HG02642 (cell line): ENCODE data around the gene ACER3.
"Not testable (repeated sequence)": the region's sequence is repeated elsewhere in the genome, so short reads cannot be mapped to it uniquely, and the experiment has no call there.

Source experiments
- ATAC-seq: cut with Tn5 transposase; IDR thresholded peaks from one replicate; pipeline ENCODE4 v1.9.1; 2021; ENCODE audit warnings: mild to moderate bottlenecking; ENCODE audit not compliant: unreplicated experiment, poor library complexity

The ACER3 gene

GRCh38 chr11:76978239-76978638 is 117.5 kb downstream of the ACER3 start:
- ATAC-seq: no peak

DNA sequence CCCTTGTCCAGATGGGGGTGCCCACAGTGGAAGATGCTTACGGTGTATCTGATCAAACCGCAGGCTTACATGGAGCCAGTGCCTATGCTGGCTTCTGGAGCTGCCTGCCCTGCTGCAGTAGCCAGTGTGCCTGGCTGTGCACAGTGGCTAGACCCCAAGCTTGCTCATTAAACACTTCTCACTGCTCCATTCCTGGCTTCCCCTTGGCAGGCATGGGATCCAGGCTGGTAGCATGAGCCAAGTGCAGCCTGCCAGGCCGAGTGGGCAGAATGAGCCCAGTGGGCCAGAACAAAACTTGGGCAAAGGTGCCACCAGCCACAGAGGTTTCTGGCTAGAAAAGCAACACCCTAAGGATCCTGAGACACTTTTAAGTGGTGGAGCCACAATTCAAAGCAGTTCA is 118.1 kb downstream of the ACER3 start:
- ATAC-seq: no peak

DNA sequence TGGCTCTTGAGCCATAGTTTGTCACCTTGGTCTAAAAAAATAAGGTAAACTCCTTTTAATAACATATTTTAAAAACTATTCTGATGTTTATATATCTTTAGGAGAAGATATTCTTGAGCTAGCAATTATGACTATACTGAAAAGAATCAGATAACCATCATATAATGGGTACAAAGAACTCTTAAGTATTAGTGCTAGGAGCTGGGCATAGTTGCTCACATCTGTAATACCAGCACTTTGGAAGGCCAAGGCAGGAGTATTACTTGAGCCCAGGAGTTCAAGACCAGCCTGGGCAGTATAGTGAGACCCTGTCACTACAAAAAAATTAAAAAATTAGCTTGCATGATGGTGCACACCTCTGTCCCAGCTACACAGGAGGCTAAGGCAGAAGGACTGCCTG is 119.5 kb downstream of the ACER3 start:
- ATAC-seq: no peak

- ATAC-seq: no peak
Observed at GRCh38 chr11:76984743-76985142, 124.0 kb downstream of the ACER3 start.

DNA sequence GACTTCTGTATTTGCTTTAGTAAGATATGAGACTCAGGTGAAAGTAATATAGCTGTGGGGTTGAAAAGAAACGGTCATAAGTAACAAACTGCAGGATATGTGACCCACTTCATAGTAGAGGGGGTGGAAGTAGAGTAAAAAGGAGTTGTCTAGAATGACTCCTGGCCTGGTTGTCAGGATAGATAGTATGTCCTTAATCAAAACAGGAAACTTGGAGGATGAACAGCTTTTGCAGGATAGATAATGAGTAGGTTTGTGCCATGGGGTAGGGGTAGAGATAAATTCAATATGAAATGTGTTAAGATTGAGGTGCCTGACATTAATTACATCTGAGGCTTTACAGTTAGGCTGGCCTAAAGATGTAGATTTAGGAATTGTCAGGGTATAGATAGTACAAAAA is 126.5 kb downstream of the ACER3 start:
- no peak for ATAC-seq

- no peak for ATAC-seq
Observed at GRCh38 chr11:76990628-76991027, 129.9 kb downstream of the ACER3 start.

- no peak for ATAC-seq
Observed at GRCh38 chr11:76995081-76995576, 134.4 kb downstream of the ACER3 start.

DNA sequence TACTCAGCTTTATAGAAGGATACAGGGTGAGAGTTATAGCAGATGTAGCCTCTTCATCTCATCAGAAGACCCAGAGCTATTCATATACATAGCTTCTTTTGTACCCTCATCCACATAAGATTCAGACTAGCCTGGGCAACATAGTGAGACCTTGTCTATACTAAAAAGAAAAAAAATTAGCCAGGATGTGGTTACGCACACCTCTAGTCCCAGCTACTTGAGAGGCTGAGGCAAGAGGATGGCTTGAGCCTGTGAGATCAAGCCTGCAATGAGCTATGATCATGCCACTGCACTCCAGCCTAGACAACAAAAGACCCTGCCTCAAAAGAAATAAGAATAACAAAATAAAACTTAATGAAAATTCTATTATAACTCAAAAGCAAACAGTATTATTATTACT is 136.8 kb downstream of the ACER3 start:
- no peak for ATAC-seq

DNA sequence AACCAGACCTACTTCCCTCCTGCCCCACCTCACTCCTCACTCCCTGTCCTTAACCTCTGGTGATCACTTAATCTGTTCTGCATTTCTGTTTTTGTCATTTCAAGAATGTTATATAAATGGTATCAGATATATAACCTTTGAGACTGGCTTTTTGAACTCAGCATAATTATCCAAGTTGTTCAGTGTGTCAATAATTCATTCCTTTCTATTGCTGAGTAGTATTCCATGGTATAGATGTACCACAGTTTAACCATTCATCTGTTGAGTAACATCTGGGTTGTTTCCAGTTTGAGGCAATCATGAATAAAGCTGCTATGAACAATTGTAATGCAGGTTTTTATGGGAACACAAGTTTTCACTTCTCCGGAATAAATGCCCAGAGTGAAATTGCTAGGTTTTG is 138.9 kb downstream of the ACER3 start:
- no peak for ATAC-seq

GRCh38 chr11:77001613-77002012 is 140.9 kb downstream of the ACER3 start:
- no peak for ATAC-seq

DNA sequence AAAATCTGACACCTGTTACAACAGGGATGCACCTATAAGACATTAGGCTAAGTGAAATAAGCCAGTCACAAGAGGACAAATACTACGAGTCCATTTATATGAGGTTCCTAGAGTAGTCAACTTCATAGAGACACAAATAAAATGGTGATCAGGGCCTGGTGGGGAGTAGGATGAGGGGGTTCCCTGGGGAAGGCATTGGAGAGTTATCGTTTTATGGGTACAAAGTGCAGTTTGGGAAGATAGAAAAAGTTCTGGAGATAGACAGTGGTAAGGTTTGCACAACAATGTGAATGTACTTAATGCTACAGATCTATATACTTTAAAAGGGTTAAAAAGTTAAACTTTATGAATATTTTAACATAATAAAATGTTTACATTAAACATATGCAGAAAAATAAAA is 142.1 kb downstream of the ACER3 start:
- ATAC-seq: no peak

DNA sequence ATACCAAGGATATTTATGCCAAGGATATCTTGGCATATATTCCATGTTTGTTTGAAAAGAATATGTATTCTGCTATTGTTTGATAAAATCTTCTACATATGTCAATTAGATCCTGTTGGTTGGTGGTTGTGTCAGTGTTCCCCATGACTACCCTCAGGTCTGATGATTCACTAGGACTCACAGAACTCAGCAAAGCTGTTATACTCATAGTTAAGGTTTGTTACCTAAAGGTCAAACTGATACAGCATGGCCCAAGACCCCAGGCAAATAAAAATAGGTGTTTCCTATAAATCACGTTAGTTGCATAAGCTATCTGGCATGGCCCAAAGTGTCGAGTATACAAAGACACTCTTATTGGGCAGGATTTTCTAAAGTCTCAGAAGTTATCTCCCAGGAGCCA is 143.2 kb downstream of the ACER3 start:
- no peak for ATAC-seq

- ATAC-seq: no peak
Observed at GRCh38 chr11:77009533-77010160, 148.9 kb downstream of the ACER3 start.

- ATAC-seq: no peak
Observed at GRCh38 chr11:77014669-77015068, 154.0 kb downstream of the ACER3 start.

DNA sequence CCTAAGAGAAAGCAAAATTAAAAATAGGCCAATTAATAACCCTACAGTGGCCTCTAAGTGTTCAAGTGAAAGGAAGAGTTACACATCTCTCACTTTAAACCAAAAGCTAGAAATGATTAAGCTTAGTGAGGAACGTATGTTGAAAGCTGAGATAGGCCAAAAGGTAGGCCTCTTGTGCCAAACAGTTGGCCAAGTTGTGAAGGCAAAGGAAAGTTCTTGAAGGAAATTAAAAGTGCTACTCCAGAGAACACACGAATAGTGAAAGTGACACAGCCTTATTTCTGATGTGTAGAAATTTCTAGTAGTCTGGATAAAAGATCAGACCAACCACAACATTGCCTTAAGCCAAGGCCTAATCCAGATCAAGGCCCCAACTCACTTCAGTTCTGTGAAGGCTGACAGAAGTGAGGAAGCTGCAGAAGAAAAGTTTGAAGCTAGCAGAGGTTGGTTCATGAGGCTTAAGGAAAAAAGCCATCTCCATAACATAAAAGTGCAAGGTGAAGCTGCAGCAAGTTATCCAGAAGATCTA is 157.7 kb downstream of the ACER3 start:
- not testable (repeated sequence) for ATAC-seq

DNA sequence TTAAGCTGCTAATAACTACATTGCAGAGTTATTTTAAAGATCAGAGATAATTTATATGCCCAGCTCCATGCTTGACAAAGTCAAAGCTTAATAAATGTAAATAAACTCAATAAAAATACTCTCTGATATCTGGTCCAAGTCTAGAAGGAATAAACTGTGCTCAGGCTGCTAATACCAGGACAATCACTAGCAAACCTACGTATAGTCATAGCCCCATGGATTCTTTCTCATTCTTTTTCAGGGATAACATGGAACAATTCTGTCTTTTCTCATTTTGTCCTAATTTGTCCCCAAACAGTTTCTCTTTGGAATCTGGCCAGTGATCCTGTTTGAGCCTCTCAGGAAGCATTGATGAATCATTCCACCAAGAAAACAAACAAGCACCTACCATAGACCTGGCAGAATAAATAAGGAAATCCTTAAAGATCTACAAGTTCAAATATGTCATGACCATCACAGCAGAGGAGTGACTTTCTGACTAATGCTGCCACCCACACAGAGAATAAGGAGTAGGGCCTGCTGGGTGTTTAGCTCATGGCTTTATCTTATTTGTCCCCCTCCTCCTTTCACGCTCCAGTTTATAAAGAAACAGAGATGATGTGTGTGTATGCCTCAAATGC is 159.4 kb downstream of the ACER3 start:
- no peak for ATAC-seq

- no peak for ATAC-seq
Observed at GRCh38 chr11:77020734-77021133, 160.0 kb downstream of the ACER3 start.

DNA sequence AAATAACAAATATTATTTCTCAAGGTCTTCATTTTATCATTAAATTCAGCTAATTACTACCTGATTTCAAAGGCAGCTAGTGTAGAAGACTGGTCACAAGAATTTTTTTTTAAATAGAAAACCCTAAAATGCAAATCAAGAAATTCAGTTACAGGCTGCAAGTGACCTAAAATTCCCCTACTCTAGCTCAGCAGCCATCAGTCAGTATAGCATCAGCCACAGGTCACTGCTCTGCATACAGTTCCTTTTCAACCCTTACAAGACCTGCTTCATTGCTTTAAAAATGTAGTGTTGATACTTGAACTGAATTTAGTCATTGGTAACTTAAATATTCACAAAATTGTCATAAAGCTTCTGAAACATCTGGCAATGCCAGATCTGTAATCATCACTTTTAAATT is 164.0 kb downstream of the ACER3 start:
- ATAC-seq: no peak

GRCh38 chr11:77026221-77026620 is 165.5 kb downstream of the ACER3 start:
- no peak for ATAC-seq

DNA sequence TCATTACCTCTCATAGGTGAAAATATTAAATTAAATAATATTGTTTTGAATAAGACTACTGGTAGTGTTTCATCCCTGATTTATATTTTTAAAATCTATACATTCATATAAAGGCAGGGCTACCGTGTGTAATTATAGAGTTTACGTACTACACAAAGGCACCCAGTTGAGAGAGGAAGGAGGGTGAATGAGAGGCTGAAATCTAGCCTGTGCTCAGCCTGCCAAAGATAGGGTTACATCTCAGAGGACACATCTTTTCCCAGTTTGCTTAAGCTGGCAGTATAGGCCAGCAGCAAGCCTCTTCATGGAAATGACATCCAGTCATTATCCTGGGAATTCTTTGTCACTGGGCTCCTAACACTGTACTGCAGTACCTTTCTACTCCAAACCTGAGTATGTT is 166.0 kb downstream of the ACER3 start:
- ATAC-seq: no peak

DNA sequence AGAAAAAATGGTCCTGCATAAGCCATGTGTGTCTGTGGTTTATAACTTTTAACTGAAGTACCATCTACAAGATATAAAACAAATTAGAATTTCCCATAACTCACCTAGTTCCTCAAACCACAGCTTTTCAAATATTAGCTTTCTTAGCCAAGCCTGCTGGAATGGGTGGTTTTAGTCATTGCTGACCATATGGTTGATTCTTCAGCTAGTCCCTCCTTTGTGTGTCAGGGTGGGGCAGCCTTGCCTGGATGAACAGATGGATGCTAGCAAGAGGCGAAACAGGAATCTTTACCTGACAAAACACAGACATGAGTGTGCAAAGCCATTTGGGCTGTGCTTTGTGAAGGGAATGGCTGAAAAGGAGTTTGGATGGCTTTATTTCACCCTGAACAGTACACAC is 166.6 kb downstream of the ACER3 start:
- ATAC-seq: no peak

GRCh38 chr11:77029829-77030228 is 169.1 kb downstream of the ACER3 start:
- ATAC-seq: no peak
